Caco-2 (cell line): ENCODE results near the gene PTPN14. TPM values are rescaled to one million over a fixed set of nuclear protein-coding genes. Genes with fewer than 3 reads are reported as not detected.
"Not testable (repeated sequence)": the region's sequence is repeated elsewhere in the genome, so short reads cannot be mapped to it uniquely, and the experiment has no call there.

ENCODE experiments used
- BruUV-seq: library from RNA; stranded (reverse); fragments of 400-500 nt; replicated peaks from 2 replicates; lab custom pipeline; 2021; lab: Mats Ljungman, UMichigan
- CTCF ChIA-PET: fragments of 300-600 bp; sonication (Branson Sonifier 250); formaldehyde crosslinking; loops from one replicate; lab custom pipeline; 2022; ENCODE audit warnings: antibody characterized with exemption; lab: Charles Lee
- POLR2A ChIA-PET: fragments of 300-600 bp; sonication (Branson Sonifier 250); formaldehyde crosslinking; loops from one replicate; lab custom pipeline; 2022; ENCODE audit warnings: antibody characterized with exemption; lab: Charles Lee
- DNase-seq, 2 experiments: peaks; one replicate each; pipeline versions ENCODE4 v3.0.0 to v3.0.0-alpha.2; 2020 to 2022
- H3K27me3 ChIP-seq: replicated peaks from 2 replicates; pipeline ENCODE4 v1.6.0; 2011; ENCODE audit warnings: low read length; ENCODE audit not compliant: control insufficient read depth, insufficient read depth
- H3K36me3 ChIP-seq: 2 replicates; pipeline ENCODE4 v1.5.1; 2011; ENCODE audit warnings: low read length; ENCODE audit not compliant: control insufficient read depth, insufficient read depth
- H3K4me1 ChIP-seq: fragments of 250-450 bp; sonication (Bioruptor Pico); 2 replicates; pipeline ENCODE4 v1.5.1; 2020; ENCODE audit warnings: mild to moderate bottlenecking
- H3K4me3 ChIP-seq: 2 replicates; pipeline ENCODE4 v1.5.1; 2011; ENCODE audit warnings: low read depth, mild to moderate bottlenecking, control low read depth, low read length
- H3K9me3 ChIP-seq: fragments of 250-450 bp; sonication (Bioruptor Pico); 2 replicates; pipeline ENCODE4 v1.5.1; 2020; ENCODE audit warnings: mild to moderate bottlenecking, moderate library complexity
- H3K27ac Mint-ChIP-seq: one replicate; pipeline ENCODE4 v1.8.0; 2022; ENCODE audit warnings: mixed read lengths; ENCODE audit not compliant: unreplicated experiment
- H3K27me3 Mint-ChIP-seq: one replicate; pipeline ENCODE4 v1.8.0; 2022; ENCODE audit warnings: mixed read lengths; ENCODE audit not compliant: insufficient read depth, unreplicated experiment
- H3K36me3 Mint-ChIP-seq: one replicate; pipeline ENCODE4 v1.8.0; 2022; ENCODE audit warnings: mild to moderate bottlenecking, mixed read lengths; ENCODE audit not compliant: insufficient read depth, unreplicated experiment
- H3K4me1 Mint-ChIP-seq: one replicate; pipeline ENCODE4 v1.8.0; 2022; ENCODE audit warnings: low read depth, mixed read lengths; ENCODE audit not compliant: unreplicated experiment
- H3K4me3 Mint-ChIP-seq: one replicate; pipeline ENCODE4 v1.8.0; 2022; ENCODE audit warnings: mild to moderate bottlenecking, moderate library complexity, mixed read lengths; ENCODE audit not compliant: unreplicated experiment
- H3K9me3 Mint-ChIP-seq: one replicate; pipeline ENCODE4 v1.8.0; 2022; ENCODE audit warnings: mixed read lengths; ENCODE audit not compliant: unreplicated experiment
- intact Hi-C: fragments of 100-400 bp; cut with micrococcal nuclease; formaldehyde crosslinking; loops from one replicate; pipeline ENCODE4 v1.10.0; 2022; ENCODE audit not compliant: unreplicated experiment
- total RNA-seq: library from RNA; stranded (reverse); gene quantifications from 2 replicates; pipeline ENCODE4 v1.2.3, GENCODE V29; 2022
- TF ChIP-seq, protein P1 (sequence below), 2 experiments: fragments of 200-600 bp in 1 of 2; IDR thresholded peaks; 1 replicate in 1 of 2; 2 replicates in 1 of 2; pipeline versions ENCODE4 v1.5.1 to v1.8.0; 2011 to 2022; ENCODE audit warnings: antibody characterized with exemption in 1 of 2, control low read depth in 1 of 2, inconsistent platforms in 1 of 2, low read depth in 1 of 2, low read length in 1 of 2, mild to moderate bottlenecking in 1 of 2, moderate library complexity in 1 of 2; ENCODE audit not compliant: insufficient read depth in 1 of 2, severe bottlenecking in 1 of 2, unreplicated experiment in 1 of 2

Gene PTPN14
- total RNA-seq, 1 experiment from 2014 or later: 103 TPM

- peaks cover 53% of the 10 kb centered on the region for H3K4me1 Mint-ChIP-seq
- POLR2A ChIA-PET: no interaction called here
- TF ChIP-seq, protein P1, sequence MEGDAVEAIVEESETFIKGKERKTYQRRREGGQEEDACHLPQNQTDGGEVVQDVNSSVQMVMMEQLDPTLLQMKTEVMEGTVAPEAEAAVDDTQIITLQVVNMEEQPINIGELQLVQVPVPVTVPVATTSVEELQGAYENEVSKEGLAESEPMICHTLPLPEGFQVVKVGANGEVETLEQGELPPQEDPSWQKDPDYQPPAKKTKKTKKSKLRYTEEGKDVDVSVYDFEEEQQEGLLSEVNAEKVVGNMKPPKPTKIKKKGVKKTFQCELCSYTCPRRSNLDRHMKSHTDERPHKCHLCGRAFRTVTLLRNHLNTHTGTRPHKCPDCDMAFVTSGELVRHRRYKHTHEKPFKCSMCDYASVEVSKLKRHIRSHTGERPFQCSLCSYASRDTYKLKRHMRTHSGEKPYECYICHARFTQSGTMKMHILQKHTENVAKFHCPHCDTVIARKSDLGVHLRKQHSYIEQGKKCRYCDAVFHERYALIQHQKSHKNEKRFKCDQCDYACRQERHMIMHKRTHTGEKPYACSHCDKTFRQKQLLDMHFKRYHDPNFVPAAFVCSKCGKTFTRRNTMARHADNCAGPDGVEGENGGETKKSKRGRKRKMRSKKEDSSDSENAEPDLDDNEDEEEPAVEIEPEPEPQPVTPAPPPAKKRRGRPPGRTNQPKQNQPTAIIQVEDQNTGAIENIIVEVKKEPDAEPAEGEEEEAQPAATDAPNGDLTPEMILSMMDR (IDR thresholded peaks at IDR 0.05; ENCODE audit: insufficient read depth in 1 of 2, low read depth in 1 of 2, low read length in 1 of 2, severe bottlenecking in 1 of 2, unreplicated experiment in 1 of 2): no peak
- H3K27me3 ChIP-seq: no peaks in the 10 kb centered on the region
- no peak for DNase-seq
- no TSS peak for BruUV-seq
- peaks cover 86% of the 10 kb centered on the region for H3K36me3 Mint-ChIP-seq
- peak overlapping the region; percentile 25 for H3K27ac Mint-ChIP-seq
- H3K4me1 ChIP-seq: peaks cover 51% of the 10 kb centered on the region
- no peak overlapping the region for H3K4me3 ChIP-seq
- intact Hi-C loops: no loop called here
- H3K4me3 Mint-ChIP-seq: no peak overlapping the region
- H3K27me3 Mint-ChIP-seq: no peaks in the 10 kb centered on the region
- CTCF ChIA-PET: no interaction called here
- H3K9me3 ChIP-seq: peaks cover 6% of the 10 kb centered on the region; the same call in 1 of the 2 replicates
- H3K36me3 ChIP-seq: no peaks in the 10 kb centered on the region
- H3K9me3 Mint-ChIP-seq: peaks cover 24% of the 10 kb centered on the region
These were observed 40.9 kb downstream of the PTPN14 start for GRCh38 chr1:214510477-214510876.

DNA sequence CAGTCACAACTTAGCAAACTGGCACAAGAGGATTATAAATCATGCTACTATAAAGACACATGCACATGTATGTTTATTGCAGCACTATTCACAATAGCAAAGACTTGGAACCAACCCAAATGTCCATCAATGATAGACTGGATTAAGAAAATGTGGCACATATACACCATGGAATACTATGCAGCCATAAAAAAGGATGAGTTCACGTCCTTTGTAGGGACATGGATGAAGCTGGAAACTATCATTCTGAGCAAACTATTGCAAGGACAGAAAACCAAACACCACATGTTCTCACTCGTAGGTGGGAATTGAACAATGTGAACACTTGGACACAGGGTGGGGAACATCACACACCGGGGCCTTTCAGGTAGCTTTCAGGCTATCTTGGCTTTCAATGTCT is 41.8 kb downstream of the PTPN14 start:
- H3K36me3 ChIP-seq, H3K4me3 Mint-ChIP-seq, POLR2A ChIA-PET, BruUV-seq, H3K4me3 ChIP-seq, H3K9me3 ChIP-seq, H3K27me3 ChIP-seq, H3K27me3 Mint-ChIP-seq, DNase-seq, CTCF ChIA-PET: not testable (repeated sequence)
- intact Hi-C loops: loop anchor here (5.0 kb wide), 3 partner anchors 78 to 292 kb away; partner anchors contain the start of gene CENPF
- peak overlapping the region; percentile 25 for H3K27ac Mint-ChIP-seq
- peaks cover 56% of the 10 kb centered on the region for H3K4me1 Mint-ChIP-seq
- H3K36me3 Mint-ChIP-seq: peaks cover 89% of the 10 kb centered on the region
- H3K4me1 ChIP-seq: peaks cover 51% of the 10 kb centered on the region
- peaks cover 24% of the 10 kb centered on the region for H3K9me3 Mint-ChIP-seq

DNA sequence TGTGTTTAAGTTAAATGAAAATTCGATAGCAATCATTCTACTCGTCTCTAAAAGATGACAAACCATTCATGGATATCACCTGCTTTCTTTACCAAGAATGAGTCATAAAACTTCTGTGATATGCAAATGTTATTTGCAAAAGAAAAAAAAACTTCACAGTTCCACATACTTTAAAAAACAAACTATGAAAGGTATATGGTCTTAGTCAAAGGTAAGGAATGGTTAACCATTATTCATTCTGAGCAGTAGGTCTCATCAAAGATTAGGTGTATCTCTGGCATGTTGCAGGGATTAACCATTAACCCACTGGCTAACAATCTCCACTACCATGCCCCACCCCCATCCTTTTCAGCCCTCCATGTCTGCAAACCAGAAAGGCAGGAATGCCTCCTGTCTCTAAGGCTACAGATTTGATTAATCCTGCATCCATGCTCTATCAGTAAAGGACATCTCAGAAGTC is 44.4 kb downstream of the PTPN14 start:
- no TSS peak for BruUV-seq
- Mint-ChIP-seq H3K27me3 (no peaks in the 10 kb centered on the region), H3K36me3 (peaks cover 81% of the 10 kb centered on the region), H3K27ac (peak overlapping the region; percentile 92), H3K4me1 (peaks cover 47% of the 10 kb centered on the region), H3K4me3 (peak overlapping the region; percentile 65), H3K9me3 (peaks cover 24% of the 10 kb centered on the region)
- ChIA-PET CTCF (interaction anchor here (1.4 kb wide), 1 partner anchor 42 kb away, joined by 4 read pairs; no protein-coding TSS in a partner anchor), POLR2A (interaction anchor here (2.7 kb wide), 1 partner anchor 45 kb away, joined by 18 read pairs; the partner anchor contains the start of gene PTPN14)
- TF ChIP-seq, protein P1 (IDR thresholded peaks at IDR 0.05; ENCODE audit: insufficient read depth in 1 of 2, low read depth in 1 of 2, low read length in 1 of 2, severe bottlenecking in 1 of 2, unreplicated experiment in 1 of 2): no peak
- H3K4me3 ChIP-seq: peak overlapping the region; percentile 34
- DNase-seq: peak; percentile 97
- no peaks in the 10 kb centered on the region for H3K36me3 ChIP-seq
- H3K9me3 ChIP-seq: peaks cover 6% of the 10 kb centered on the region; the same call in 1 of the 2 replicates
- H3K27me3 ChIP-seq: no peaks in the 10 kb centered on the region
- intact Hi-C loops: loop anchor here (1.0 to 5.0 kb wide), 10 partner anchors 9 to 290 kb away; partner anchors contain the start of genes CENPF and PTPN14
- peaks cover 59% of the 10 kb centered on the region for H3K4me1 ChIP-seq
